Upper lobe of right lung (tissue), 1 donor: ENCODE results near the gene DARS1. TPM values are rescaled to one million over a fixed set of nuclear protein-coding genes. Genes with fewer than 3 reads are reported as not detected.

ENCODE experiments used
- ATAC-seq: fragments of 200-7000 bp; cut with Tn5 transposase; one replicate; pipeline ENCODE4 v1.9.1; 2020; ENCODE audit warnings: mild to moderate bottlenecking, moderate library complexity
- DNase-seq: peaks from one replicate; pipeline ENCODE4 v3.0.0-alpha.2; 2020
- H3K27ac ChIP-seq: fragments of 200-600 bp; one replicate; pipeline ENCODE4 v1.8.0; 2022
- H3K27me3 ChIP-seq: fragments of 200-600 bp; one replicate; pipeline ENCODE4 v1.8.0; 2022; ENCODE audit warnings: mild to moderate bottlenecking
- H3K36me3 ChIP-seq: fragments of 200-600 bp; one replicate; pipeline ENCODE4 v1.8.0; 2022
- H3K4me1 ChIP-seq: fragments of 200-600 bp; one replicate; pipeline ENCODE4 v1.8.0; 2022
- H3K4me3 ChIP-seq: fragments of 200-600 bp; one replicate; pipeline ENCODE4 v1.8.0; 2022; ENCODE audit warnings: mild to moderate bottlenecking
- H3K9me3 ChIP-seq: fragments of 200-600 bp; one replicate; pipeline ENCODE4 v1.8.0; 2022
- intact Hi-C: fragments of 100-400 bp; cut with DNase I; formaldehyde crosslinking; loops from one replicate; pipeline ENCODE4 v1.11.0; 2022
- total RNA-seq: library from RNA; stranded (reverse); fragmentation: NEBNext Ultra II Directional; extraction: Animal tissue kit (Norgen Biotek cat#: 25700); gene quantifications from one replicate; pipeline ENCODE4 v1.2.1, GENCODE V29; 2021
- TF ChIP-seq, protein P1 (sequence below): fragments of 200-600 bp; IDR thresholded peaks from one replicate; pipeline ENCODE4 v1.8.0; 2022; ENCODE audit warnings: antibody characterized with exemption
- donor health status: DM: no; HTN: yes; CAD: no; lungs with severe emphysema.

The DARS1 gene
- total RNA-seq, 1 donor from 2014 or later: 55.3 TPM

- Histone ChIP-seq H3K4me1 (no peaks in the 10 kb centered on the region), H3K27ac (no peak overlapping the region), H3K9me3 (no peaks in the 10 kb centered on the region), H3K4me3 (no peak overlapping the region), H3K27me3 (no peaks in the 10 kb centered on the region), H3K36me3 (peaks cover 44% of the 10 kb centered on the region)
- ATAC-seq (peak; percentile 48), DNase-seq (no peak)
- intact Hi-C loops: no loop called here
- TF ChIP-seq, protein P1, sequence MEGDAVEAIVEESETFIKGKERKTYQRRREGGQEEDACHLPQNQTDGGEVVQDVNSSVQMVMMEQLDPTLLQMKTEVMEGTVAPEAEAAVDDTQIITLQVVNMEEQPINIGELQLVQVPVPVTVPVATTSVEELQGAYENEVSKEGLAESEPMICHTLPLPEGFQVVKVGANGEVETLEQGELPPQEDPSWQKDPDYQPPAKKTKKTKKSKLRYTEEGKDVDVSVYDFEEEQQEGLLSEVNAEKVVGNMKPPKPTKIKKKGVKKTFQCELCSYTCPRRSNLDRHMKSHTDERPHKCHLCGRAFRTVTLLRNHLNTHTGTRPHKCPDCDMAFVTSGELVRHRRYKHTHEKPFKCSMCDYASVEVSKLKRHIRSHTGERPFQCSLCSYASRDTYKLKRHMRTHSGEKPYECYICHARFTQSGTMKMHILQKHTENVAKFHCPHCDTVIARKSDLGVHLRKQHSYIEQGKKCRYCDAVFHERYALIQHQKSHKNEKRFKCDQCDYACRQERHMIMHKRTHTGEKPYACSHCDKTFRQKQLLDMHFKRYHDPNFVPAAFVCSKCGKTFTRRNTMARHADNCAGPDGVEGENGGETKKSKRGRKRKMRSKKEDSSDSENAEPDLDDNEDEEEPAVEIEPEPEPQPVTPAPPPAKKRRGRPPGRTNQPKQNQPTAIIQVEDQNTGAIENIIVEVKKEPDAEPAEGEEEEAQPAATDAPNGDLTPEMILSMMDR: peak; percentile 83
Measured at GRCh38 chr2:135913727-135914365, 71.6 kb downstream of the DARS1 start.

GRCh38 chr2:135909976-135910375 is 75.5 kb downstream of the DARS1 start:
- H3K27me3 ChIP-seq: no peaks in the 10 kb centered on the region
- ATAC-seq: no peak
- no peak for DNase-seq
- no peaks in the 10 kb centered on the region for H3K4me1 ChIP-seq
- intact Hi-C loops: no loop called here
- no peaks in the 10 kb centered on the region for H3K9me3 ChIP-seq
- H3K36me3 ChIP-seq: peaks cover 63% of the 10 kb centered on the region
- H3K27ac ChIP-seq: no peak overlapping the region
- no peak overlapping the region for H3K4me3 ChIP-seq
- TF ChIP-seq, protein P1: no peak

DNA sequence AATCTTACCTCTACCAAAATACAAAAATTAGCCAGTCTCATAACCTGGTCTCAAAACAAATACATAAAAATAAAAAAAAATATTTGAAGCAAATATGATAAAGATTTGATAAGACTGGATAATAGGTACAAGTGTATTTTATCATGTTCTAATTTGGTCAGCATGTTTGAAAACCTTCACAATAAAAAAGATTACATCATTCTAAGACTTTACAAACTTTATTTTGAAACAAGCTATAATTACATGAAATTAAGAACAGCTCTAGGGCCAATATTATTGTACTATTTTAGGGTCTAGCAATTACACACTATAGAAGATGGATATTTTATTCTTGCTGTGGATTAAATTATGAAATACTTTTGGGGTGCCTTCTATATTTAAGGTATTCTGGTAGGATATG is 79.7 kb downstream of the DARS1 start:
- Histone ChIP-seq H3K27me3 (no peaks in the 10 kb centered on the region), H3K27ac (no peak overlapping the region), H3K36me3 (peaks cover 46% of the 10 kb centered on the region), H3K4me3 (no peak overlapping the region), H3K4me1 (no peaks in the 10 kb centered on the region), H3K9me3 (no peaks in the 10 kb centered on the region)
- ATAC-seq (no peak), DNase-seq (no peak)
- intact Hi-C loops: no loop called here
- TF ChIP-seq, protein P1: no peak

GRCh38 chr2:135904341-135904989 is 81.0 kb downstream of the DARS1 start:
- H3K4me1 ChIP-seq: no peaks in the 10 kb centered on the region

GRCh38 chr2:135903650-135904049 is 81.8 kb downstream of the DARS1 start:
- no peaks in the 10 kb centered on the region for H3K27me3 ChIP-seq
- ATAC-seq (no peak), DNase-seq (no peak)
- H3K4me3 ChIP-seq: no peak overlapping the region
- no peaks in the 10 kb centered on the region for H3K9me3 ChIP-seq
- H3K27ac ChIP-seq: no peak overlapping the region
- intact Hi-C loops: no loop called here
- TF ChIP-seq, protein P1: no peak
- peaks cover 27% of the 10 kb centered on the region for H3K36me3 ChIP-seq
- no peaks in the 10 kb centered on the region for H3K4me1 ChIP-seq

More at GRCh38 chr2:135904341-135904989, 81.0 kb downstream of the DARS1 start:
- Histone ChIP-seq H3K4me3 (no peak overlapping the region), H3K27ac (no peak overlapping the region), H3K36me3 (peaks cover 34% of the 10 kb centered on the region), H3K27me3 (no peaks in the 10 kb centered on the region), H3K9me3 (no peaks in the 10 kb centered on the region)
- TF ChIP-seq, protein P1: no peak
- intact Hi-C loops: no loop called here
- DNase-seq (no peak), ATAC-seq (no peak)
